ENCODE results near the gene PDIK1L. TPM values are rescaled to one million over a fixed set of nuclear protein-coding genes. Genes with fewer than 3 reads are reported as not detected.

The PDIK1L gene
- total RNA-seq, 1 experiment from 2014 or later, result 5.6 TPM

- Histone ChIP-seq H3K18ac (ENCODE audit: insufficient read length, low read depth, low read length) (no peak overlapping the region), H3K4me2 (ENCODE audit: insufficient read depth, insufficient read length, low read length) (no peak overlapping the region), H4K91ac (ENCODE audit: insufficient read length, low read depth, low read length) (no peak overlapping the region), H3K27ac (ENCODE audit: insufficient read length, low read depth, low read length) (no peak overlapping the region), H3K9me3 (ENCODE audit: control insufficient read depth, low read depth, low read length) (no peaks in the 10 kb centered on the region), H4K20me1 (ENCODE audit: control insufficient read depth, insufficient read depth, insufficient read length) (no peaks in the 10 kb centered on the region), H2BK15ac (ENCODE audit: low read depth, low read length) (no peak overlapping the region), H3K56ac (ENCODE audit: insufficient read length, low read depth, low read length) (no peak overlapping the region), H4K5ac (ENCODE audit: insufficient read length, low read depth, low read length) (no peak overlapping the region), H3K23me2 (ENCODE audit: insufficient read length, low read depth, low read length, poor library complexity, severe bottlenecking) (no peaks in the 10 kb centered on the region), H2BK20ac (ENCODE audit: low read depth, low read length, poor library complexity, severe bottlenecking) (no peak overlapping the region), H3K4ac (ENCODE audit: low read depth, low read length) (no peak overlapping the region), H3K27me3 (ENCODE audit: insufficient read depth, low read length) (no peaks in the 10 kb centered on the region), H2BK5ac (ENCODE audit: insufficient read length, low read length) (no peak overlapping the region), H3K79me2 (ENCODE audit: insufficient read depth, low read length) (no peaks in the 10 kb centered on the region), H2BK12ac (ENCODE audit: insufficient read length, low read depth, low read length) (no peak overlapping the region), H3K4me1 (ENCODE audit: insufficient read depth, low read length) (peaks cover 6% of the 10 kb centered on the region; the same call in 1 of the 2 replicates), H3K9ac (ENCODE audit: extremely low read depth, insufficient read length, low read length) (no peak overlapping the region), H3K79me1 (ENCODE audit: insufficient read depth, low read depth, low read length, poor library complexity, severe bottlenecking) (no peaks in the 10 kb centered on the region), H3T11ph (ENCODE audit: low read length) (no peak overlapping the region), H2BK120ac (ENCODE audit: low read depth, low read length, poor library complexity, severe bottlenecking) (no peak overlapping the region), H2AFZ (ENCODE audit: low read length) (no peak overlapping the region), H3K23ac (ENCODE audit: insufficient read length, low read depth, low read length) (no peak overlapping the region), H2AK5ac (ENCODE audit: insufficient read length, low read length) (no peak overlapping the region), H3K14ac (ENCODE audit: insufficient read depth, low read length) (no peak overlapping the region), H4K8ac (replicated peaks; ENCODE audit: insufficient read length, low read depth, low read length) (no peak overlapping the region)
- peaks cover 19% of the 10 kb centered on the region for H3K27me3 Mint-ChIP-seq (ENCODE audit: low read depth)
- no peak for DNase-seq
- no peak overlapping the region for H3K27ac Mint-ChIP-seq
- H3K4me3 Mint-ChIP-seq, result no peak overlapping the region
- no peaks in the 10 kb centered on the region for H3K36me3 Mint-ChIP-seq (ENCODE audit: insufficient read depth in 1 of 3, low read depth in 3 of 3)
- TF ChIP-seq, protein P1, sequence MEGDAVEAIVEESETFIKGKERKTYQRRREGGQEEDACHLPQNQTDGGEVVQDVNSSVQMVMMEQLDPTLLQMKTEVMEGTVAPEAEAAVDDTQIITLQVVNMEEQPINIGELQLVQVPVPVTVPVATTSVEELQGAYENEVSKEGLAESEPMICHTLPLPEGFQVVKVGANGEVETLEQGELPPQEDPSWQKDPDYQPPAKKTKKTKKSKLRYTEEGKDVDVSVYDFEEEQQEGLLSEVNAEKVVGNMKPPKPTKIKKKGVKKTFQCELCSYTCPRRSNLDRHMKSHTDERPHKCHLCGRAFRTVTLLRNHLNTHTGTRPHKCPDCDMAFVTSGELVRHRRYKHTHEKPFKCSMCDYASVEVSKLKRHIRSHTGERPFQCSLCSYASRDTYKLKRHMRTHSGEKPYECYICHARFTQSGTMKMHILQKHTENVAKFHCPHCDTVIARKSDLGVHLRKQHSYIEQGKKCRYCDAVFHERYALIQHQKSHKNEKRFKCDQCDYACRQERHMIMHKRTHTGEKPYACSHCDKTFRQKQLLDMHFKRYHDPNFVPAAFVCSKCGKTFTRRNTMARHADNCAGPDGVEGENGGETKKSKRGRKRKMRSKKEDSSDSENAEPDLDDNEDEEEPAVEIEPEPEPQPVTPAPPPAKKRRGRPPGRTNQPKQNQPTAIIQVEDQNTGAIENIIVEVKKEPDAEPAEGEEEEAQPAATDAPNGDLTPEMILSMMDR (conservative IDR thresholded peaks at IDR 0.05), result no peak
- H3K9me3 Mint-ChIP-seq, result no peaks in the 10 kb centered on the region
- peaks cover 18 to 27% of the 10 kb centered on the region in 2 experiments for H3K4me1 Mint-ChIP-seq
Observed at GRCh38 chr1:26097696-26098095, 13.9 kb upstream of the PDIK1L start.
